Measurements from ENCODE around the gene GSTO1.

DNA sequence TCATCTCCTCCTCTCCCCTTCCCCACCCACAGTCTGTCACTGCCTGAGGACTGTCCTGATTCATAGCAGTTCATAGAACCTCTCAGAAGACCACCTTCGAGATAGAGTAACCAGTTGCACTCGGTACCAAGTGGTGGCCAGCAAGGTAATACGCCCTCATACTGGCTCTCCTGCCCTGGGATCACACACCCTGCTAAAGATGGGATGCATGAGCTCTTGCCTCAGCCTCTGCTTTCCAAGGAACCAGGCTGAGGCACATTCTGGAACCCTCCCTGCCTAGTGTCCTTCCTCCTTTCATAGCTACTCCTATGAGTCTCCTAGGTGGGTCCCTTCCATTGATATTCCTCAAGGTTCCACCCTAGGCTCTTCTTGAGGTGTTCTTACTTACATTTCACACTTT, 38.1 kb upstream of the GSTO1 start:
- no peak for TF ChIP-seq MTA1 (IDR thresholded peaks at IDR 0.05; ENCODE audit: borderline replicate concordance)
- TF ChIP-seq, protein P1, sequence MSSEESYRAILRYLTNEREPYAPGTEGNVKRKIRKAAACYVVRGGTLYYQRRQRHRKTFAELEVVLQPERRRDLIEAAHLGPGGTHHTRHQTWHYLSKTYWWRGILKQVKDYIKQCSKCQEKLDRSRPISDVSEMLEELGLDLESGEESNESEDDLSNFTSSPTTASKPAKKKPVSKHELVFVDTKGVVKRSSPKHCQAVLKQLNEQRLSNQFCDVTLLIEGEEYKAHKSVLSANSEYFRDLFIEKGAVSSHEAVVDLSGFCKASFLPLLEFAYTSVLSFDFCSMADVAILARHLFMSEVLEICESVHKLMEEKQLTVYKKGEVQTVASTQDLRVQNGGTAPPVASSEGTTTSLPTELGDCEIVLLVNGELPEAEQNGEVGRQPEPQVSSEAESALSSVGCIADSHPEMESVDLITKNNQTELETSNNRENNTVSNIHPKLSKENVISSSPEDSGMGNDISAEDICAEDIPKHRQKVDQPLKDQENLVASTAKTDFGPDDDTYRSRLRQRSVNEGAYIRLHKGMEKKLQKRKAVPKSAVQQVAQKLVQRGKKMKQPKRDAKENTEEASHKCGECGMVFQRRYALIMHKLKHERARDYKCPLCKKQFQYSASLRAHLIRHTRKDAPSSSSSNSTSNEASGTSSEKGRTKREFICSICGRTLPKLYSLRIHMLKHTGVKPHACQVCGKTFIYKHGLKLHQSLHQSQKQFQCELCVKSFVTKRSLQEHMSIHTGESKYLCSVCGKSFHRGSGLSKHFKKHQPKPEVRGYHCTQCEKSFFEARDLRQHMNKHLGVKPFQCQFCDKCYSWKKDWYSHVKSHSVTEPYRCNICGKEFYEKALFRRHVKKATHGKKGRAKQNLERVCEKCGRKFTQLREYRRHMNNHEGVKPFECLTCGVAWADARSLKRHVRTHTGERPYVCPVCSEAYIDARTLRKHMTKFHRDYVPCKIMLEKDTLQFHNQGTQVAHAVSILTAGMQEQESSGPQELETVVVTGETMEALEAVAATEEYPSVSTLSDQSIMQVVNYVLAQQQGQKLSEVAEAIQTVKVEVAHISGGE (CRISPR knock-in tag; IDR thresholded peaks at IDR 0.05), result no peak
- TF ChIP-seq, protein P2, sequence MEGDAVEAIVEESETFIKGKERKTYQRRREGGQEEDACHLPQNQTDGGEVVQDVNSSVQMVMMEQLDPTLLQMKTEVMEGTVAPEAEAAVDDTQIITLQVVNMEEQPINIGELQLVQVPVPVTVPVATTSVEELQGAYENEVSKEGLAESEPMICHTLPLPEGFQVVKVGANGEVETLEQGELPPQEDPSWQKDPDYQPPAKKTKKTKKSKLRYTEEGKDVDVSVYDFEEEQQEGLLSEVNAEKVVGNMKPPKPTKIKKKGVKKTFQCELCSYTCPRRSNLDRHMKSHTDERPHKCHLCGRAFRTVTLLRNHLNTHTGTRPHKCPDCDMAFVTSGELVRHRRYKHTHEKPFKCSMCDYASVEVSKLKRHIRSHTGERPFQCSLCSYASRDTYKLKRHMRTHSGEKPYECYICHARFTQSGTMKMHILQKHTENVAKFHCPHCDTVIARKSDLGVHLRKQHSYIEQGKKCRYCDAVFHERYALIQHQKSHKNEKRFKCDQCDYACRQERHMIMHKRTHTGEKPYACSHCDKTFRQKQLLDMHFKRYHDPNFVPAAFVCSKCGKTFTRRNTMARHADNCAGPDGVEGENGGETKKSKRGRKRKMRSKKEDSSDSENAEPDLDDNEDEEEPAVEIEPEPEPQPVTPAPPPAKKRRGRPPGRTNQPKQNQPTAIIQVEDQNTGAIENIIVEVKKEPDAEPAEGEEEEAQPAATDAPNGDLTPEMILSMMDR (IDR thresholded peaks at IDR 0.05 in 2 of 3, conservative IDR thresholded peaks at IDR 0.05 in 1 of 3; ENCODE audit: insufficient read depth in 2 of 3, low read depth in 1 of 3, low read length in 3 of 3), result no peak
- no peak for TF ChIP-seq SRSF1 (IDR thresholded peaks at IDR 0.05; ENCODE audit: low read depth, low read length)
- TF ChIP-seq ZNF184 (CRISPR knock-in tag; IDR thresholded peaks at IDR 0.05), result no peak
- TF ChIP-seq POLR2A (conservative IDR thresholded peaks at IDR 0.05), result no peak
- TF ChIP-seq BRF1 (IDR thresholded peaks at IDR 0.05; ENCODE audit: borderline replicate concordance, extremely low read depth, insufficient read length), result no peak
- TF ChIP-seq GABPA (tag; conservative IDR thresholded peaks at IDR 0.05; ENCODE audit: low read depth), result no peak
- TF ChIP-seq, protein P3, sequence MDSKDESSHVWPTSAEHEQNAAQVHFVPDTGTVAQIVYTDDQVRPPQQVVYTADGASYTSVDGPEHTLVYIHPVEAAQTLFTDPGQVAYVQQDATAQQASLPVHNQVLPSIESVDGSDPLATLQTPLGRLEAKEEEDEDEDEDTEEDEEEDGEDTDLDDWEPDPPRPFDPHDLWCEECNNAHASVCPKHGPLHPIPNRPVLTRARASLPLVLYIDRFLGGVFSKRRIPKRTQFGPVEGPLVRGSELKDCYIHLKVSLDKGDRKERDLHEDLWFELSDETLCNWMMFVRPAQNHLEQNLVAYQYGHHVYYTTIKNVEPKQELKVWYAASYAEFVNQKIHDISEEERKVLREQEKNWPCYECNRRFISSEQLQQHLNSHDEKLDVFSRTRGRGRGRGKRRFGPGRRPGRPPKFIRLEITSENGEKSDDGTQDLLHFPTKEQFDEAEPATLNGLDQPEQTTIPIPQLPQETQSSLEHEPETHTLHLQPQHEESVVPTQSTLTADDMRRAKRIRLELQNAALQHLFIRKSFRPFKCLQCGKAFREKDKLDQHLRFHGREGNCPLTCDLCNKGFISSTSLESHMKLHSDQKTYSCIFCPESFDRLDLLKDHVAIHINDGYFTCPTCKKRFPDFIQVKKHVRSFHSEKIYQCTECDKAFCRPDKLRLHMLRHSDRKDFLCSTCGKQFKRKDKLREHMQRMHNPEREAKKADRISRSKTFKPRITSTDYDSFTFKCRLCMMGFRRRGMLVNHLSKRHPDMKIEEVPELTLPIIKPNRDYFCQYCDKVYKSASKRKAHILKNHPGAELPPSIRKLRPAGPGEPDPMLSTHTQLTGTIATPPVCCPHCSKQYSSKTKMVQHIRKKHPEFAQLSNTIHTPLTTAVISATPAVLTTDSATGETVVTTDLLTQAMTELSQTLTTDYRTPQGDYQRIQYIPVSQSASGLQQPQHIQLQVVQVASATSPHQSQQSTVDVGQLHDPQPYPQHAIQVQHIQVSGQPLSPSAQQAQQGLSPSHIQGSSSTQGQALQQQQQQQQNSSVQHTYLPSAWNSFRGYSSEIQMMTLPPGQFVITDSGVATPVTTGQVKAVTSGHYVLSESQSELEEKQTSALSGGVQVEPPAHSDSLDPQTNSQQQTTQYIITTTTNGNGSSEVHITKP (IDR thresholded peaks at IDR 0.05; ENCODE audit: partially characterized antibody), result no peak
- TF ChIP-seq, protein P4, sequence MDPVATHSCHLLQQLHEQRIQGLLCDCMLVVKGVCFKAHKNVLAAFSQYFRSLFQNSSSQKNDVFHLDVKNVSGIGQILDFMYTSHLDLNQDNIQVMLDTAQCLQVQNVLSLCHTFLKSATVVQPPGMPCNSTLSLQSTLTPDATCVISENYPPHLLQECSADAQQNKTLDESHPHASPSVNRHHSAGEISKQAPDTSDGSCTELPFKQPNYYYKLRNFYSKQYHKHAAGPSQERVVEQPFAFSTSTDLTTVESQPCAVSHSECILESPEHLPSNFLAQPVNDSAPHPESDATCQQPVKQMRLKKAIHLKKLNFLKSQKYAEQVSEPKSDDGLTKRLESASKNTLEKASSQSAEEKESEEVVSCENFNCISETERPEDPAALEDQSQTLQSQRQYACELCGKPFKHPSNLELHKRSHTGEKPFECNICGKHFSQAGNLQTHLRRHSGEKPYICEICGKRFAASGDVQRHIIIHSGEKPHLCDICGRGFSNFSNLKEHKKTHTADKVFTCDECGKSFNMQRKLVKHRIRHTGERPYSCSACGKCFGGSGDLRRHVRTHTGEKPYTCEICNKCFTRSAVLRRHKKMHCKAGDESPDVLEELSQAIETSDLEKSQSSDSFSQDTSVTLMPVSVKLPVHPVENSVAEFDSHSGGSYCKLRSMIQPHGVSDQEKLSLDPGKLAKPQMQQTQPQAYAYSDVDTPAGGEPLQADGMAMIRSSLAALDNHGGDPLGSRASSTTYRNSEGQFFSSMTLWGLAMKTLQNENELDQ (CRISPR knock-in tag; IDR thresholded peaks at IDR 0.05; ENCODE audit: borderline replicate concordance), result no peak
- TF ChIP-seq TCF7L2 (IDR thresholded peaks at IDR 0.05; ENCODE audit: low read depth, low read length), result no peak
